Right lobe of liver (tissue), 4 donors: Measurements from ENCODE around the gene R3HDM4.

Source experiments
- POLR2A ChIP-seq: fragments of 450-650 bp; IDR thresholded peaks from one replicate; pipeline ENCODE4 v1.6.1; 2017; ENCODE audit warnings: antibody characterized with exemption, mild to moderate bottlenecking
- TF ChIP-seq, protein P1 (sequence below), 4 donors: fragments of 200-600 bp in 3 of 4; fragments of 450-650 bp in 1 of 4; IDR thresholded peaks; one replicate each; pipeline versions ENCODE4 v1.5.1 to v1.8.0; 2016 to 2022; ENCODE audit warnings: antibody characterized with exemption in 4 of 4, mild to moderate bottlenecking in 2 of 4
- donor health status: DM: no; HTN: no; CAD: no.
- donor health status: DM: no; HTN: no; CAD: no.
- donor health status: DM: no; HTN: yes; CAD: no.

GRCh38 chr19:939439-939838, 26.4 kb upstream of the R3HDM4 start:
- TF ChIP-seq POLR2A, result no peak
- TF ChIP-seq, protein P1, sequence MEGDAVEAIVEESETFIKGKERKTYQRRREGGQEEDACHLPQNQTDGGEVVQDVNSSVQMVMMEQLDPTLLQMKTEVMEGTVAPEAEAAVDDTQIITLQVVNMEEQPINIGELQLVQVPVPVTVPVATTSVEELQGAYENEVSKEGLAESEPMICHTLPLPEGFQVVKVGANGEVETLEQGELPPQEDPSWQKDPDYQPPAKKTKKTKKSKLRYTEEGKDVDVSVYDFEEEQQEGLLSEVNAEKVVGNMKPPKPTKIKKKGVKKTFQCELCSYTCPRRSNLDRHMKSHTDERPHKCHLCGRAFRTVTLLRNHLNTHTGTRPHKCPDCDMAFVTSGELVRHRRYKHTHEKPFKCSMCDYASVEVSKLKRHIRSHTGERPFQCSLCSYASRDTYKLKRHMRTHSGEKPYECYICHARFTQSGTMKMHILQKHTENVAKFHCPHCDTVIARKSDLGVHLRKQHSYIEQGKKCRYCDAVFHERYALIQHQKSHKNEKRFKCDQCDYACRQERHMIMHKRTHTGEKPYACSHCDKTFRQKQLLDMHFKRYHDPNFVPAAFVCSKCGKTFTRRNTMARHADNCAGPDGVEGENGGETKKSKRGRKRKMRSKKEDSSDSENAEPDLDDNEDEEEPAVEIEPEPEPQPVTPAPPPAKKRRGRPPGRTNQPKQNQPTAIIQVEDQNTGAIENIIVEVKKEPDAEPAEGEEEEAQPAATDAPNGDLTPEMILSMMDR (IDR thresholded peaks at IDR 0.05), result no peak
